Activated T-helper 1 cell treated with anti-CD3 and anti-CD28 coated beads, Interleukin-12 subunit alpha, Interleukin-12 subunit beta, Interleukin-2, Interleukin-4 antibody, amounts not matched to agents 30 ng/mL and 10 ng/mL and 1 ng/mL, durations not matched to agents 14 hours and 24 hours and 36 hours (primary cell): Measurements from ENCODE around the gene EGLN2. TPM values are rescaled to one million over a fixed set of nuclear protein-coding genes. Genes with fewer than 3 reads are reported as not detected.

Source experiments
- total RNA-seq: library from RNA; stranded (reverse); gene quantifications from 2 replicates; pipeline ENCODE4 v1.2.3, GENCODE V29; 2022

Gene EGLN2
- total RNA-seq, 1 donor from 2014 or later = 104 TPM

Other genes starting within 250 kb of the EGLN2 start
- 102 and 113 TPM in 2 replicates for gene SHKBP1, start 222.3 kb upstream of the EGLN2 start, total RNA-seq
- 107 and 116 TPM in 2 replicates for gene LTBP4, start 197.8 kb upstream of the EGLN2 start, total RNA-seq
- gene NUMBL, start 108.5 kb upstream of the EGLN2 start, total RNA-seq = 18.1 and 20.6 TPM in 2 replicates
- 38.4 and 41.6 TPM in 2 replicates for gene COQ8B, start 82.3 kb upstream of the EGLN2 start, total RNA-seq
- 8.7 and 9.9 TPM in 2 replicates for gene ITPKC, start 82.1 kb upstream of the EGLN2 start, total RNA-seq
- gene ACTMAP, start 48.7 kb upstream of the EGLN2 start, total RNA-seq = 9.5 and 10.0 TPM in 2 replicates
- 243 and 245 TPM in 2 replicates for gene SNRPA, start 48.0 kb upstream of the EGLN2 start, total RNA-seq
- gene MIA, start 23.7 kb upstream of the EGLN2 start, total RNA-seq = 0.91 TPM in 1 of 2 replicates, not detected in the other
- gene RAB4B, start 20.9 kb upstream of the EGLN2 start, total RNA-seq = 40.6 and 45.5 TPM in 2 replicates
- gene CYP2A6, start 51.3 kb downstream of the EGLN2 start, total RNA-seq = not detected in 2 replicates
- gene CYP2A7, start 83.0 kb downstream of the EGLN2 start, total RNA-seq = not detected in 2 replicates
- not detected in 2 replicates for gene CYP2B6, start 192.1 kb downstream of the EGLN2 start, total RNA-seq